DMS53 (cell line): ENCODE data around the gene DZANK1.
"Not testable (repeated sequence)": the region's sequence is repeated elsewhere in the genome, so short reads cannot be mapped to it uniquely, and the experiment has no call there.

Source experiments
- DNase-seq: peaks from one replicate; lab custom pipeline; 2025; lab: John Stamatoyannopoulos, UW

DZANK1 gene

GRCh38 chr20:18466894-18467730 lies at the start of gene DZANK1, which contains the start of gene POLR3F:
Gene DZANK1 (minus strand): TSS chr20:18467030. CDS start chr20:18465358, 1,672 bp downstream.
Gene POLR3F (plus strand): TSS chr20:18467390. CDS start chr20:18467507, 117 bp downstream.
- DNase-seq, result peak; percentile 99

GRCh38 chr20:18515973-18516372 lies 49.1 kb upstream of the DZANK1 start:
- DNase-seq, result no peak

GRCh38 chr20:18514127-18514526 lies 47.3 kb upstream of the DZANK1 start:
- DNase-seq, result no peak

- DNase-seq, result no peak
These were observed 46.4 kb upstream of the DZANK1 start for GRCh38 chr20:18513208-18513607.

GRCh38 chr20:18511571-18511970 lies 44.7 kb upstream of the DZANK1 start:
- DNase-seq, result no peak

- DNase-seq, result peak; percentile 99
These were observed 40.7 kb upstream of the DZANK1 start, which contains the start of gene SEC23B for GRCh38 chr20:18507218-18508191. Gene SEC23B (plus strand): TSS chr20:18507940. CDS start chr20:18510836, 2,896 bp downstream.

GRCh38 chr20:18506744-18507143 lies 39.9 kb upstream of the DZANK1 start:
- DNase-seq, result peak; percentile 64

GRCh38 chr20:18504479-18505060 lies 37.7 kb upstream of the DZANK1 start:
- DNase-seq, result no peak

GRCh38 chr20:18501672-18502071 lies 34.8 kb upstream of the DZANK1 start:
- not testable (repeated sequence) for DNase-seq

- no peak for DNase-seq
These were observed 30.8 kb upstream of the DZANK1 start for GRCh38 chr20:18497603-18498002.

GRCh38 chr20:18496740-18497592 lies 30.1 kb upstream of the DZANK1 start, which contains the start of gene RBBP9:
Gene RBBP9 (minus strand): TSS chr20:18497225. CDS start chr20:18497167, 58 bp downstream.
- peak; percentile 90 for DNase-seq

- peak; percentile 40 for DNase-seq
These were observed 29.2 kb upstream of the DZANK1 start for GRCh38 chr20:18496042-18496441.

GRCh38 chr20:18488301-18488700 lies 21.5 kb upstream of the DZANK1 start:
- no peak for DNase-seq

- no peak for DNase-seq
These were observed 14.8 kb upstream of the DZANK1 start for GRCh38 chr20:18481596-18481995.

GRCh38 chr20:18477821-18478220 lies 11.0 kb upstream of the DZANK1 start:
- no peak for DNase-seq

- peak; percentile 8 for DNase-seq
These were observed 10.4 kb upstream of the DZANK1 start for GRCh38 chr20:18477218-18477617.

GRCh38 chr20:18466574-18466893 lies 296 bp downstream of the DZANK1 start:
- DNase-seq, result no peak

GRCh38 chr20:18465536-18466200 lies 1.2 kb downstream of the DZANK1 start:
- peak; percentile 39 for DNase-seq

GRCh38 chr20:18456600-18456999 lies 10.2 kb downstream of the DZANK1 start:
- no peak for DNase-seq

GRCh38 chr20:18443886-18444285 lies 22.9 kb downstream of the DZANK1 start:
- DNase-seq, result no peak

GRCh38 chr20:18440403-18440802 lies 26.4 kb downstream of the DZANK1 start:
- no peak for DNase-seq
